ENCODE measurements around the gene CCDC88B.
"Not testable (repeated sequence)": the region's sequence is repeated elsewhere in the genome, so short reads cannot be mapped to it uniquely, and the experiment has no call there.

The CCDC88B gene

DNA sequence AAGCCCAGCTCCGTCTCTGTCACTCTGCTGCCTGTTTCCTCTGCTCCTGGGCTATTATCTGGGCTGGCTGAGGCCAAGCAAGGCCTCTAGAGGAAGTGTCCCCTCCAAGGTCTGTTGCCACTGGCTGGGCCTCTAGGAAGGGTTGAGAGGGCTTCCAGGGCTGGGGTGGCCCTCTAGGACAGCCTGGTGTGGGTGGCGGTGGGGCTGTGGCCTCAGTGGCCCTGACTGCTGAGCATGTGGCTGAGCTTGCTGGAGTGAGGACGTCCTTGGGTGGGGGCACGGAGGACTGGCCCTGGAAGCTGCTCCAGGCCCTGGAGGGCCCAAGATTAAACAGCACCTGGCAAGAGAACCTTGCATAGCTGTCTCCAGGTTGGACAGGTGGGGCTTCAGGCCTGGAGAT, 16.0 kb upstream of the CCDC88B start:
- DNase-seq: not testable (repeated sequence)

DNA sequence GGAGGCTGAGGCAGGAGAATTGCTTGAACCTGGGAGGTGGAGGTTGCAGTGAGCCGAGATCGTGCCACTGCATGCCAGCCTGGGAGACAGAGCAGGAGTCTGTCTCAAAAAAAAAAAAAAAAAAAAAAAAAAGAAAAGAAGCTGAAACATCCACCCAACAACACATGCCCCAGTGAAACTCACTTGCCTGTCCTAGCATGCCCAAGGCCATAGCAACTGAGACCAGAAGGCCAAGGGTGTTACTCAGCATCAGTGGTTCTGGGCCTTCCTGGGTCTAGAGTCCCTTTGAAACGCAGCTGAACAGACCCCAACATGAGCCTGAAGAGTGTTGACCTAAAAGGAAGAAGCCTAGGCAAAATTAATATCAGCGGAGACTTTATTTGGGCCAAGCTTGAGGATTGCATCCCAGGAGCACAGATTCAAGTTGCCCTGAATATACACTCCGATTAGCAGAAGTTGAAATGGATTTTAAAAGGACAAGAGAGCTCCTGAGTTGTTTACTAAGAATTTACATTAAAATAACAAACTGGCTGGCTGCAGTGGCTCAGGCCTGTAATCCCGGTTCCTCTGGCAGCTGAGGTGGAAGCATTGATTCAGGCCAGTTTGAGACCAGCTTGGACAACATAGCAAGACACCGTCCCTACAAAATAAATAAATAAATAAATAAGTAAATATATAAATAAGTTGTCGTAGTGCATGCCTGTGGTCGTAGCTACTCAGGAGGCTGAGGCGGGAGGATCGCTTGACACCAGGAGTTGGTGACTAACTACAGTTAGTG, 15.1 kb upstream of the CCDC88B start:
- DNase-seq: peak; percentile 68

DNA sequence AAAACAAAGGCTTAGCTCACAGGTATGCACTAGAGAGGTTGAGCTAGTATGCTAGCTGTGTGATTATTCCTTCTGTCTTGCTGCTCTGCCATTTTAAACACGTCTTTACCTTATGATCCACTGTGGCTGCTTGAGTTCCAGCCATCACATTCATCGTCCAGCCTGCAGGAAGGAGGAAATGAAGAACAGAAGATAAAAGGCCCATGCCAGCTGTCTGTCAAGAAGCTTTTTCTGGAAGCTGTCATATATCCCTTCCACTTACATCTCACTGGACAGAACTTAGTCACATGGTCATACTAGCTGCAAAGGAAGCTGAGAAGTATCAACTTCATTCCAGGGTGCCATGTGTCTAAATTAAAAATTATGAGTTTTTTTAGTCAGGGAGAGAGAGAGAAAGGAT, 12.6 kb upstream of the CCDC88B start:
- no peak for DNase-seq

DNA sequence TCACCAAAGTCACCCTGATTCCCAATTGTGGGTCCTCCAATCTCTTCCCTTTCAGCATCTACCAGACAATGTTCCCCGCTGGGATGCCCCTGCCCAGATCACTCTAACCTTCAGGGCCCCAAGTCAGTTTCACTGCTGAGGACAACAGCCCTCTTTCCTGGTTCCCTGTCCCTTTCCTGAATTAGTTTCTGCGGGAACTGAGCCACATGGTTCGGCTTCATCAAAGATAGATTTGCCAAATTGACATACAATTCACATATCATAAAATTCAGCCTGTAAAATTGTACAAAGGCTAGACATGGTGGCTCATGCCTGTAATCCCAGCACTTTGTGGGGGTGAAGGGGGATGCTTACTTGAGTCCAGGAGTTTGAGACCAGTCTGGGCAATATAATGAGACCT, 12.0 kb upstream of the CCDC88B start:
- DNase-seq: no peak

GRCh38 chr11:64330888-64331287, 9.1 kb upstream of the CCDC88B start:
- DNase-seq: no peak

- no peak for DNase-seq
Observed at GRCh38 chr11:64331569-64332371, 8.2 kb upstream of the CCDC88B start.

DNA sequence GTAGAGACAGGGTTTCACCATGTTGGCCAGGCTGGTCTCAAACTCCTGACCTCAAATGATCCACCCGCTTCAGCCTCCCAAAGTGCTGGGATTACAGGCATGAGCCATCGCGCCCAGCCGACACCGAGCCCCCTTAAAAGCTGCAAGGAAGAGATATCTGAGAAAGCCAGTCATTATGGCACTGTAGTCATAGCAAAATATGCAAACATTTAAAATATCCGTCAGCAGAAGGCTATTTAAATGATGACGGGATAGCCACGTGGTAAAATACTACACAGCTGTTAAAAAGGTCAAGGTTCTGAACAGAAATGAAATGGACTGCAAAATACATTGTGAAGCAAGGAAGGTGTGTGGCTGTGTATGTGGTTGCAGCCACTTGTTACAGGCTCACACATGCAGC, 6.4 kb upstream of the CCDC88B start:
- DNase-seq: no peak

- DNase-seq: peak; percentile 99
Observed at GRCh38 chr11:64334764-64335735, 5.0 kb upstream of the CCDC88B start.

DNA sequence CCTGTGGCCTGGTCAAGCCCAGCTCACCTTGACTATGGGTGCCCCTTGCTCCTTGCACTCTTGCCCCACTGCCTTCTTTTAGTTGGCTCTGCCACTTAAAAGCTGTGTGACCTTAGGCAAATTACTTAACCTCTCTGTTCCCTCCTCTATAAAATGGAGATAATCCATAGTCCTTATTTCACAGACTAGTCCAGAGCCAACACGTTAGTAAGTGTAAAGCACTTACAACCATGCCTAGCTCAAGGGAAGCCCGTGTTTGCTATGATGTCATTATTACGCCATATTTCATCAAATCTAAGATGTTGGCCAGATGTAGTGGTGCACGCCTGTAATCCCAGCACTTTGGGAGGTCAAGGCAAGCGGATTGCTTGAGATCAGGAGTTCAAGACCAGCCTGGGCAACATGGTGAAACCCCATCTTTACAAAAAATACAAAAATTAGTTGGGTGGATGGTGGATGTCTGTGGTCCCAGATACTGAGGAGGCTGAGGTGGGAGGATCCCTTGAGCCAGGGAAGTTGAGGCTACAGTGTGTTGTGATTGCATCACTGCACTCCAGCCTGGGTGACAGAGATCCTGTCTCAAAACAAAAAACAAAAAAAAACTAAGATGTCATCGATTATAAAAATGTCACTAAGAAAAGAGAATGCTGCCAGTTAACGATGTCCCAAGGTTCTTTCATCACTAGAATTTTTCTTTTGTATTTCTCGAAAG, 2.3 kb upstream of the CCDC88B start:
- DNase-seq: no peak

- DNase-seq: peak; percentile 76
Observed at GRCh38 chr11:64338716-64339115, 1.3 kb upstream of the CCDC88B start.

GRCh38 chr11:64339286-64339685, 718 bp upstream of the CCDC88B start:
- no peak for DNase-seq

DNA sequence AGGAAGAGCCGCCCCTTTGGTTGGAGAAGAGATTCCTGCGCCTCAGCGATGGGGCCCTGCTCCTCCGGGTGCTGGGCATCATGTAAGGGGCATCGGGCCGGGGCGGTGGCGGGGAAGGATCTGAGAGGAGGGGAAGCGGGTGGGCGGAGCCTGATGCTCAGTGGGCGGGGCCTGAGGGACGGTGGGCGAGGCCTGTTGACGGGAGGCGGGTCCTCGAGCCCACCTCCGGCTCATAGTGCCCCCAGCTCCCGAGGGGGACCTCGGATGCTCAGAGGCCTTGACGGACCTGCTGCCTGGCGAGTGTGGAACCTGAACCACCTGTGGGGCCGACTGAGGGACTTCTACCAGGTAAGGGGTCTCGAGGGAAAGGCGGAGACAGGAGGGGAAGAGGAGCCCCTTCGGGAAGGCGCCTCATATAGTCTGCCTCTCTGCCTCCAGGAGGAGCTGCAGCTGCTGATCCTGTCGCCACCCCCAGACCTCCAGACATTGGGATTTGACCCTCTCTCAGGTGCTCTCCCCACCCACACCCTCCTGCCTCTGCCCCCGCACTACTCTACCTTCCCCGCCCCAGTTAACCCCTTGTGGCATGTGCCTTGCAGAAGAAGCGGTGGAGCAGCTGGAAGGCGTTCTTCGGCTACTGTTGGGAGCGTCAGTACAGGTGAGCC, 799 bp downstream of the CCDC88B start:
- peak; percentile 39 for DNase-seq

DNA sequence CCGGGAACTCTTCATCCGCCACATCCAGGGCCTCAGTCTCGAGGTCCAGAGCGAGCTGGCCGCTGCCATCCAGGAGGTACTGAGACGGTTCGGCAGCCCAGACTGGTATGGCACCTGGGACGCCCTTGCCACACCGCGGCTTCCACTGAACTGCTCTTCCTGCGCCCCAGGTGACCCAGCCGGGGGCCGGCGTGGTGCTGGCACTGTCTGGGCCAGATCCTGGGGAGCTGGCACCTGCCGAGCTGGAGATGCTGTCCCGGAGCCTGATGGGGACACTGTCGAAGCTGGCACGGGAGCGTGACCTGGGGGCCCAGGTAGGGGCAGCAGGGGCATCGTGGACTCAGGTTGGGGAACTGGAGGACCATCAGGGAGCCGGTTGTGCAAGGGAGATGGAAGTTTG, 1.4 kb downstream of the CCDC88B start:
- no peak for DNase-seq

- DNase-seq: peak; percentile 95
Observed at GRCh38 chr11:64341851-64342791, 2.1 kb downstream of the CCDC88B start.

GRCh38 chr11:64342869-64343745, 3.1 kb downstream of the CCDC88B start:
- no peak for DNase-seq

DNA sequence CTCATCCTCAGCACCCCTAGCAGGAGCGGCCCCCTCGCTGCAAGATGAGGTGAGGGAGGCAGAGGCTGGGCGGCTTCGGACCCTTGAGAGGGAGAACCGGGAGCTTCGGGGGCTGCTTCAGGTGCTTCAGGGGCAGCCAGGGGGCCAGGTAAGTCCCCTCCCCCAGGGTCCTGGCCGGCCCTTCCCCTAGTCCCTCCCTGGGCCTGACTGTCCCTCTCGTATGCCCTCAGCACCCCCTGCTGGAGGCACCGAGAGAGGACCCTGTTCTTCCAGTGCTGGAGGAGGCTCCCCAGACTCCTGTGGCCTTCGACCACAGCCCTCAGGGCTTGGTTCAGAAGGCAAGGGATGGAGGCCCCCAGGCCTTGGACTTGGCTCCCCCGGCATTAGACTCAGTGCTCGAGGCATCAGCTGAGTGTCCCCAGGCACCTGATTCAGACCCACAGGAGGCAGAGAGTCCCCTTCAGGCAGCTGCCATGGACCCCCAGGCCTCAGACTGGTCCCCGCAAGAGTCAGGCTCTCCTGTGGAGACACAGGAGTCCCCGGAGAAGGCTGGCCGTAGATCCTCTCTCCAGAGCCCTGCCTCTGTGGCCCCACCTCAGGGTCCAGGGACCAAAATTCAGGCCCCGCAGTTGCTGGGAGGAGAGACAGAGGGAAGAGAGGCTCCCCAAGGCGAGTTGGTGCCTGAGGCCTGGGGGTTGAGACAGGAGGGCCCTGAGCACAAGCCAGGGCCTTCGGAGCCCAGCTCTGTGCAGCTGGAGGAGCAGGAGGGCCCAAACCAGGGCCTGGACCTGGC, 4.0 kb downstream of the CCDC88B start:
- DNase-seq: no peak

DNA sequence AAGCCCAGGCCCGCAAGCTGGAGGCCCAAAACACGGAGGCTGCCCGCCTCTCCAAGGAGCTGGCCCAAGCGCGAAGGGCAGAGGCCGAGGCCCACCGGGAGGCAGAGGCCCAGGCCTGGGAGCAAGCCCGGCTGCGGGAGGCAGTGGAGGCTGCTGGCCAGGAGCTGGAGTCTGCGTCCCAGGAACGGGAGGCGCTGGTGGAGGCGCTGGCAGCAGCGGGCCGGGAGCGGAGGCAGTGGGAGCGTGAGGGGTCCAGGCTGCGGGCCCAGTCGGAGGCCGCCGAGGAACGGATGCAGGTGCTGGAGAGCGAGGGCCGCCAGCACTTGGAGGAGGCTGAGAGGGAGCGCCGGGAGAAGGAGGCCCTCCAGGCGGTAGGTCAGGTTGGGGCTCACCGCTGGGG, 4.8 kb downstream of the CCDC88B start:
- DNase-seq: no peak

GRCh38 chr11:64347193-64347867, 7.3 kb downstream of the CCDC88B start:
- DNase-seq: no peak

All from NCI-H2171 treated with DMSO at 0.1 percent for 48 hours (cell line).